GM04504 (cell line): ENCODE data around the gene NOL4.

ENCODE experiments used
- DNase-seq: peaks from one replicate; pipeline ENCODE4 v3.0.0-alpha.2; 2012; ENCODE audit warnings: low read depth

NOL4 gene

DNA sequence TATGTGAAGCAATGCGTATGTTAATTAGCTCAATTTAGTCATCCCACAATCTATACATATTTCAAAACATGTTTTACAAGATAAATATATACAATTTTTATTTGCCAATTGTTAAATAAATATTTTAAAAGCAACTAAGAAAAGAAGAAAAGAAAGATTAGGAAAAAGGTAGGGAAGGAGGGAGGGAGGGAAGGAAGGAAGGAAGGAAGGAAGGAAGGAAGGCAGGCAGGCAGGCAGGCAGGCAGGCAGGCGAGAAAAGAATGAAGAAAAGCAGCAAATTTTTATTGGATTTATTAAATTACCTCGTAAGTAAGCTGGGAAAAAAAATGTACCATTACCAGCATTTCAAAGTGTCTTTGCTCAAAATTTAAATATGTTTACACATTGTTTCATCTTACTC, 30.5 kb downstream of the NOL4 start:
- DNase-seq, result no peak

- no peak for DNase-seq
Measured at GRCh38 chr18:34189656-34190435, 34.9 kb downstream of the NOL4 start.
